Measurements from ENCODE around the gene NCOA6.
"Not testable (repeated sequence)": the region's sequence is repeated elsewhere in the genome, so short reads cannot be mapped to it uniquely, and the experiment has no call there.

NCOA6 gene

GRCh38 chr20:34824806-34825529 is 483 bp downstream of the NCOA6 start:
- peak; percentile 77 for DNase-seq

GRCh38 chr20:34824452-34824805 is 1.0 kb downstream of the NCOA6 start:
- peak; percentile 83 for DNase-seq

- no peak for DNase-seq
These were observed 1.4 kb downstream of the NCOA6 start for GRCh38 chr20:34824026-34824425.

GRCh38 chr20:34820805-34821578 is 4.5 kb downstream of the NCOA6 start:
- DNase-seq: no peak

GRCh38 chr20:34817801-34818200 is 7.7 kb downstream of the NCOA6 start:
- peak; percentile 48 for DNase-seq

GRCh38 chr20:34817072-34817471 is 8.4 kb downstream of the NCOA6 start:
- no peak for DNase-seq

- no peak for DNase-seq
These were observed 9.8 kb downstream of the NCOA6 start for GRCh38 chr20:34815636-34816035.

GRCh38 chr20:34808583-34808982 is 16.9 kb downstream of the NCOA6 start:
- DNase-seq: no peak

GRCh38 chr20:34807944-34808465 is 17.4 kb downstream of the NCOA6 start:
- not testable (repeated sequence) for DNase-seq

- DNase-seq: peak; percentile 78
These were observed 19.2 kb downstream of the NCOA6 start for GRCh38 chr20:34806255-34806654.

- DNase-seq: no peak
These were observed 26.6 kb downstream of the NCOA6 start for GRCh38 chr20:34798871-34799270.

GRCh38 chr20:34798328-34798727 is 27.1 kb downstream of the NCOA6 start:
- no peak for DNase-seq

- no peak for DNase-seq
These were observed 28.1 kb downstream of the NCOA6 start for GRCh38 chr20:34797012-34797995.

GRCh38 chr20:34794006-34794585 is 31.4 kb downstream of the NCOA6 start:
- no peak for DNase-seq

GRCh38 chr20:34792687-34793363 is 32.6 kb downstream of the NCOA6 start:
- no peak for DNase-seq

- no peak for DNase-seq
These were observed 34.0 kb downstream of the NCOA6 start for GRCh38 chr20:34791289-34792020.

GRCh38 chr20:34781220-34781619 is 44.2 kb downstream of the NCOA6 start:
- peak; percentile 11 for DNase-seq

GRCh38 chr20:34780291-34780690 is 45.2 kb downstream of the NCOA6 start:
- not testable (repeated sequence) for DNase-seq

GRCh38 chr20:34776177-34776576 is 49.3 kb downstream of the NCOA6 start:
- DNase-seq: no peak

- no peak for DNase-seq
These were observed 50.6 kb downstream of the NCOA6 start for GRCh38 chr20:34774886-34775285.

- DNase-seq: no peak
These were observed 51.0 kb downstream of the NCOA6 start for GRCh38 chr20:34774449-34774848.
